GM12891 (cell line): Measurements from ENCODE around the gene VAMP5.
A peak's percentile ranks its signal among the peaks of the same experiment; 100 is the strongest.
"Not testable (repeated sequence)": the region's sequence is repeated elsewhere in the genome, so short reads cannot be mapped to it uniquely, and the experiment has no call there.

Source experiments
- DNase-seq: peaks from one replicate; pipeline ENCODE4 v3.0.0; 2011; ENCODE audit warnings: low spot score; ENCODE audit not compliant: insufficient read length
- FAIRE-seq: peaks from 2 replicates; lab custom pipeline; 2011; peaks lifted over from hg19 to GRCh38; lab: Jason Lieb, UNC
- PAX5 ChIP-seq: IDR thresholded peaks from 2 replicates; pipeline ENCODE4 v1.6.1; 2011; ENCODE audit warnings: low read length, moderate library complexity, mild to moderate bottlenecking; ENCODE audit not compliant: insufficient read depth, severe bottlenecking
- POLR2A ChIP-seq: IDR thresholded peaks from 2 replicates; pipeline ENCODE4 v1.6.1; 2011; ENCODE audit warnings: low read depth, low read length, control low read depth
- POLR2AphosphoS5 ChIP-seq: IDR thresholded peaks from 2 replicates; pipeline ENCODE4 v1.6.1; 2011; ENCODE audit warnings: low read depth, low read length, control low read depth
- POU2F2 ChIP-seq: IDR thresholded peaks from 2 replicates; pipeline ENCODE4 v1.6.1; 2011; ENCODE audit warnings: low read depth, mild to moderate bottlenecking, control low read depth, low read length, moderate library complexity
- SPI1 ChIP-seq: IDR thresholded peaks from 2 replicates; pipeline ENCODE4 v1.6.1; 2011; ENCODE audit warnings: low read depth, low read length, control low read depth
- TAF1 ChIP-seq: IDR thresholded peaks from 2 replicates; pipeline ENCODE4 v1.6.1; 2011; ENCODE audit warnings: low read depth, low read length, control low read depth

The VAMP5 gene

GRCh38 chr2:85551698-85552678, 32.2 kb upstream of the VAMP5 start:
- no peak for TF ChIP-seq POLR2AphosphoS5
- peak; percentile 46 for DNase-seq

GRCh38 chr2:85553184-85553583, 31.0 kb upstream of the VAMP5 start:
- no peak for TF ChIP-seq POU2F2
- TF ChIP-seq PAX5, result no peak
- no peak for TF ChIP-seq POLR2A
- TF ChIP-seq POLR2AphosphoS5, result no peak
- no peak for TF ChIP-seq SPI1
- TF ChIP-seq TAF1, result no peak
- no peak for FAIRE-seq
- DNase-seq, result no peak

More at GRCh38 chr2:85551698-85552678, 32.2 kb upstream of the VAMP5 start:
- FAIRE-seq, result peak; percentile 87

DNA sequence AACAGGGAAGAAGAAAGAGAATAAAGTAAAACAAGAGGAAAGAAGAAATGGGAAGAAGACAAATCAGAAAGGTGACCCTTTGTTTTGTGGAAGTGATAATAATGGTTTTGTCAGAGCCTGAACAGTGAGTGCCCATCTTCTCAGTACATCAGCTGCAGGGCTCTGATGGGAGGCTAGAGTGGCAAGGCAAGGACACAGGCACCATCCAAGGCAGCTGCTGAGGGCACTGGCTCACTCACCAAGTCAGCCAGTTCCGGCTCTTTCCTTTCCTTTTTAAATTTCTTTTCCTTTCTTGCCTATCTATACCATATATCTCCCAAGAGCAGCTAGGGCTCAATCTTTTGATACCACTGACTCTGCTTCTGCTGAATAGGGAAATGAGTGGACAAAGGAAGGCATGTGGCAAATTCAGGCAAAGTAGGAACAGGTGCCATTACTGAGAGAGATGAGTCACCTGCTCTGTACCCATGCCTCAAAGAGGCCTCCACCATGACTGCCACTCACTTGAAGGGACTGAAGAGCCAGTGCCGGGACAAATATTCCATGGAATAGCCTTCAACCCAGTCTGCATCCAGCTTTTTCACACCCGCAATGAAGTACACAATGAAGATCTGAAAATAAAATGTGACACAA, 29.1 kb upstream of the VAMP5 start:
- TF ChIP-seq POU2F2 (no peak), TAF1 (no peak), PAX5 (no peak), POLR2AphosphoS5 (no peak), SPI1 (no peak), POLR2A (no peak)
- DNase-seq (no peak), FAIRE-seq (no peak)

DNA sequence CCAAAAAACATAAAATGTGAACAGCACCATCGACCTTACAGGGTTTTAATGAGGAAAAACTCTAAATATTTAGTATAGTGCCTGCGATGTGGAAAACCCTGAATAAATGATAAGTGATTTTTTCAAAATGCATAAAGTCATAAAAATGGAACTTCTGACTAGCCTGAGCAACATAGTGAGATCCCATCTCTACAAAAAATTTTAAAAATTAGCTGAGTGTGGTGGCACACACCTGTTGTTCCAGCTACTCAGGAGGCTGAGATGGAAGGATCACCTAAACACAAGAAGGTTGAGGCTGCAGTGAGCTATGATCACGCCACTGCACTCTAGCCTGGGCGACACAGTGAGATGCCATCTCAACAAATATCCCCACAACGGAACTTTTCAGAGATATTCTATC, 27.1 kb upstream of the VAMP5 start:
- DNase-seq (no peak), FAIRE-seq (no peak)
- TF ChIP-seq SPI1 (no peak), POLR2AphosphoS5 (no peak), TAF1 (no peak), PAX5 (no peak), POLR2A (no peak), POU2F2 (no peak)

- TF ChIP-seq SPI1 (no peak), POU2F2 (no peak), TAF1 (no peak), PAX5 (no peak), POLR2A (no peak)
These were observed 26.1 kb upstream of the VAMP5 start for GRCh38 chr2:85558160-85558559.

GRCh38 chr2:85560403-85560726, 23.9 kb upstream of the VAMP5 start:
- not testable (repeated sequence) for FAIRE-seq

More at GRCh38 chr2:85558160-85558559, 26.1 kb upstream of the VAMP5 start:
- FAIRE-seq (no peak), DNase-seq (no peak)

DNA sequence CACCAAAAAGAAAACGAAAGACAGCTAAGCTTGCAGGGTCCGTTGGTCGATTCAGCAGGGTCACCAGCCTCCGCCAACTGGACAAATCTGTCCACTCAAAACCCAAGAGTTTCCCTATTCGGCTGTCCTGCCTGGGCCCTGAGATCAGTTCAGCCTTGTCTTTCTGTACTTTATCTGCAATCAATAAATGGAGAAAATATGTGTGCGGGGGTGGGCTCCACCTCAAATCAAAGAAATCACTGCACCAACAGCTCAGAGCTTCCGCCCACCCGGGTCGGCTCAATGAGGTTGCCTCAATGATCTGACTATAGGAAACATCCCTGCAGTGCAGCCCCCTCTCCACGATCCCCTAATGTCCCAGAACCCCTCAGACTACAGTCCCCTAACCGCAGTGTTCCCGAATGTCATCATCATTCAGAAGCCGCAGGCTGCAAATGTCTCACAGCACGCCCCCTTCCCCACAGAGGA, 23.4 kb upstream of the VAMP5 start:
- DNase-seq (no peak), FAIRE-seq (no peak)
- TF ChIP-seq TAF1 (no peak), POLR2AphosphoS5 (no peak), PAX5 (no peak), POLR2A (no peak), POU2F2 (no peak), SPI1 (no peak)

More at GRCh38 chr2:85560403-85560726, 23.9 kb upstream of the VAMP5 start:
- DNase-seq, result not testable (repeated sequence)

- TF ChIP-seq POU2F2 (peak; percentile 72), POLR2AphosphoS5 (peak; percentile 91), TAF1 (peak; percentile 89), SPI1 (0 out of 2 replicates have a peak, but pooled peaks have one; percentile 27), POLR2A (peak; percentile 93), PAX5 (peak; percentile 30)
- FAIRE-seq (peak; percentile 91), DNase-seq (peak; percentile 88)
These were observed 22.7 kb upstream of the VAMP5 start, which contains the start of gene GGCX for GRCh38 chr2:85561280-85562212. Gene GGCX, minus strand, starts transcription at chr2:85561493. Its CDS starts 65 bp downstream, at chr2:85561428.

DNA sequence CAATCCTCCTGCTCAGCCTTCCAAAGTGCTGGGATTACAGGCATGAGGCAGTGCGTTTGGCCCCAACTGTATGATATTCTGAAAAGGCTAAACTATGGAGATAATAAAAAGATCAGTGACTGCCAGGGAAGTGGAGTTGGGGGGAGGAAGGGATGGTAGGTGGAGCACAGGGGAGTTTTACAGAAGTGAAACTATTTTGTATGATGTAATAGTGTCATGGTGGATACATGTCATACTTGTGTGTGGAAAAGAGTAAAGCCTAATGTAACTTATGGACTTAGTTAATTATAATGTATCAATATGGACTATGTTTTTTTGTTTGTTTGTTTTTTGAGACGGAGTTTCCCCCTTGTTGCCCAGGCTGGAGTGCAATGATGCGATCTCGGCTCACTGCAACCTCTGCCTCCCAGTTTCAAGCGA, 20.1 kb upstream of the VAMP5 start:
- FAIRE-seq (no peak), DNase-seq (no peak)
- TF ChIP-seq POU2F2 (no peak), TAF1 (no peak), POLR2A (no peak), PAX5 (no peak), SPI1 (peak; percentile 96), POLR2AphosphoS5 (no peak)
